ENCODE measurements around the gene LOXL1.

DNA sequence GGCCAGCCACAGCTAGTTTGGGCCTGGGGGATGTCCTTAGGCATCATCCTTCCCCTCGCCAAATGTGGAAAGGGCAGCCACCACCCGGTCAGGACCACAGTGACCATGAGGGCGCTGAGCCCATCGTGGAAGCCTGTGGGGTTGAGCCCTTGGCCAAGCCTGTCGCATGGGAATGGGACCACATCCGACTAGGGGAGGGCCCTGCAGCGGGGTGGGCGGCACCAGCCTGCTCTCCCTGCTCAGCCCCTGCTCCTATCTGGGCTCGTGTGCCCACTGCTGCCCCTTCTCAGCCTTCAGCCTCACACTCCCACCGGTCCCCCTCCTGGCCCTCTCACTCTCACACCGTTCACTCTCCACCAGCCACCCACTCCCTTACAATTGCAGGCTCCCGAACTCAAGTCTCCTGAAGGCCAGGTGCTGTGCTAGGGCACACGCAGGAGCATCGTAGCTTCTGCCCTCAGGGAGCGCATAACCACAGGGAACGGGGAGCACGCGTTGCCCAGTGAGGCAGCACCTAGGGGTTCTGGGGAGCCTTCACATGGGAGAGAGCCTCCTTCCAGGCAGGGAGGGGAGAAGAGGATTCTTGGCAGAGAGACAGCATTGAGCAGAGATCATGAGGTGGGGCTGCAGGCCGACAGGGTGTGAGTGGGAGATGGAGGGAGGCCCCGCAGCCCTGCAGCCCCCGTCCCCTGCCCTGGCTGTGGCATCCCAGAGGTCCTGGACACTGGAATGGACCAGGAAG lies 26.1 kb downstream of the LOXL1 start:
- TF ChIP-seq, protein P1, sequence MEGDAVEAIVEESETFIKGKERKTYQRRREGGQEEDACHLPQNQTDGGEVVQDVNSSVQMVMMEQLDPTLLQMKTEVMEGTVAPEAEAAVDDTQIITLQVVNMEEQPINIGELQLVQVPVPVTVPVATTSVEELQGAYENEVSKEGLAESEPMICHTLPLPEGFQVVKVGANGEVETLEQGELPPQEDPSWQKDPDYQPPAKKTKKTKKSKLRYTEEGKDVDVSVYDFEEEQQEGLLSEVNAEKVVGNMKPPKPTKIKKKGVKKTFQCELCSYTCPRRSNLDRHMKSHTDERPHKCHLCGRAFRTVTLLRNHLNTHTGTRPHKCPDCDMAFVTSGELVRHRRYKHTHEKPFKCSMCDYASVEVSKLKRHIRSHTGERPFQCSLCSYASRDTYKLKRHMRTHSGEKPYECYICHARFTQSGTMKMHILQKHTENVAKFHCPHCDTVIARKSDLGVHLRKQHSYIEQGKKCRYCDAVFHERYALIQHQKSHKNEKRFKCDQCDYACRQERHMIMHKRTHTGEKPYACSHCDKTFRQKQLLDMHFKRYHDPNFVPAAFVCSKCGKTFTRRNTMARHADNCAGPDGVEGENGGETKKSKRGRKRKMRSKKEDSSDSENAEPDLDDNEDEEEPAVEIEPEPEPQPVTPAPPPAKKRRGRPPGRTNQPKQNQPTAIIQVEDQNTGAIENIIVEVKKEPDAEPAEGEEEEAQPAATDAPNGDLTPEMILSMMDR (IDR thresholded peaks at IDR 0.05), result no peak
- TF ChIP-seq POLR2A (IDR thresholded peaks at IDR 0.05), result no peak

Measured in testis (tissue), 2 donors.